HG03571 (cell line): ENCODE measurements around the gene NCOR2.

Experiments
- ATAC-seq: cut with Tn5 transposase; IDR thresholded peaks from one replicate; pipeline ENCODE4 v1.9.1; 2021; ENCODE audit not compliant: unreplicated experiment

NCOR2 gene

DNA sequence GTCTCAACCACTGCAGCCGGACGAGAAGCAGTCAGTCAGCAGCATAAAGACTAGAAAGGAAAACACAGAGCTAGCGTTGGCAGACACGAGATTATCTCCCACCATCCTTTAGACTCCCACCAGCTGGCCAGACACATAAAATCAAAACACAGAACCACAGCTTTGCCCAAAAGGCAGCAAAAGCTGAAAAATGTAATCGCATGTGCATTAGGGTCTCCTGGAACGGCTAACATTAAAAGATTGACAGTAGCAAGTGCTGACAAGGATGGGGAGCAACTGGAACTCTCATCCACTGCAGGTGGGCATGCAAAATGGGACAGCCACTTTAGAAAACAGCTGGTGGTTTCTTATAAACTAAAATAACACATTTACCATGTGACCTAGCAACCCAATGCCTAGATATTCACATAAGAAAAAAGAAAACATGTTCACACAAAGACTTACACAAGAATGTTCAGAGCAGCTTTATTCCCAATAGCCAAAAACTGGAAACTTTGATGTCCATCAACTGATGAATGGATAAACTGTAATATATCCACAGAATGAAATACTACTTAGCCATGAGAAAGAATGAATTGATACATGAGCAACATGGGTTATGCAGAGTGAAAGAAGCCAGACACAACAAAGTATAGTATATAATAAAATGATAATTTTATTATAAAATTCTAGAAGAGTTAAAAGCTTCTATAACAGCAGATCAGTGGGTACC lies 37.7 kb downstream of the NCOR2 start:
- no peak for ATAC-seq

- ATAC-seq = no peak
Observed at GRCh38 chr12:124527861-124528561, 39.4 kb downstream of the NCOR2 start.

GRCh38 chr12:124525927-124526692 lies 41.3 kb downstream of the NCOR2 start:
- ATAC-seq = no peak

GRCh38 chr12:124525455-124525854 lies 42.0 kb downstream of the NCOR2 start:
- no peak for ATAC-seq

DNA sequence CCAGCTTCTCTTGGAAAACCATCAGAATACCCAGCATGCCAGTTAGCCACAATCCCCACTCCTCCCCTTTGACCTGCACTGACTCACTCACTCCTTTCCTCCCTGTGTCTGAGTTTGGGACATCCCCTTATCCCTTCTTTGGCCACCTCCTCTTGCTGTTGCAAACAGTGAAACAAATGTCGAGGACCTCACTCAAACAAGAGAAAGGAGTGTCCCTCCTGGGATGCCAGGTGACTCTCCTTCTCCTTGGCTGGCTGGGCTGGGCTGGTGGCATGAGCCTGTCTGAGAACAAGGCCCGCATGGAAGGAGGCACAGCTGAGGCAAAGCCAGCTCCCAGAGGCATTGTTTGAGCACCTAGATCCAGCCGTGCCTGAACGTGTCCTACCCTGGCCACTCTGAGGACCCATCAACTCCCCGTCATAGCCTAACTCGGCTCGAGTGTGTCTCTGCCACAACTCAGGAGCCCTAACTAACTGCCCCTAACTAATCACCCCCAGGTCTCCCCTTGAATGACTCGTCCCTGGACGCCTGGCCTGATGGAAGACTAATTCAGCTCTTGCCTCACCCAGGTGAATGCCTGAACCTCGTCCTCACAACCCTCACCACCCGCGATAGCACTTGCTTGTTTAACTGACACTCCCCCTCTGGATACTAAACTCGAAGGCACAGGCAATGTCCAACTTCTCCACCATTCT lies 43.0 kb downstream of the NCOR2 start:
- ATAC-seq = no peak

DNA sequence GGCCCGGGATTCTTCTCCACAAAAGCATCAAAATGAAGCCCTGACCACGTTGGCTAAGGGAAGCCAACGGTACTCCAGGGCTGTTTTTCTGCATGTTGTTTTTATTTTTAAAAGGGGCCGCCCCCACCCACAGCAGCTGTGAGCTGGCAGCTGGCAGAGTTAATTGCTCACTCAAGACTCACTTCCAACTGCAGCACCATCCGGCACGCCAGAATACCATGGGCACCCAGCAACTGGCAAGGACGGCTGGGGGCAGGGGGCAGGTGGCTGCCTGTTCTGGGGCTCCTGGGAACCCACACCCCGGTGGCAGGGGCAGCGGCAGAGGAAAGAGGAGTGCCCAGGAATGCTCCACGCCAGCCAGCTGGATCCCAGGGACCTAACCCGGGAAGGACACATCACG lies 44.3 kb downstream of the NCOR2 start:
- ATAC-seq = no peak

DNA sequence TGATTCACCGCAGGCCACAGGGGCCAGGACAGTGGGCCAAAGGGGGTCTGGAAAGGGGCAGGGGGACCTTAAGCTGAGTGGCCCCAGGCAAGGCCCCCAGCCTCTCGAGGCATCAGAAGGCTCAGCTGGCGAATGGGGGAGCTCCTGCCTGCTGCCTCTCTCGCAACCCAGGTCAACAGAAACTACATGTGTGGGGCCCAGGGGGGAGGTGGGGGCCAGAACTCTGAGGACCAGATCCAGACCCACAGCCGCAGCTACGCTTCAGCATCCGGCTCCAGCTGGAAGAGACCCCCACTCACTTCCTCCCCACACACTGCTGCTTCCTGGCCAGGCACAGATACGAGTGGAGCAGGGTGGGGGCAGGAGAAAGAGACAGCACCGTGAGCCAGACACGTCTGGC lies 46.5 kb downstream of the NCOR2 start:
- ATAC-seq = no peak

- no peak for ATAC-seq
Observed at GRCh38 chr12:124520265-124520701, 47.1 kb downstream of the NCOR2 start.

- ATAC-seq = no peak
Observed at GRCh38 chr12:124519746-124520145, 47.7 kb downstream of the NCOR2 start.

DNA sequence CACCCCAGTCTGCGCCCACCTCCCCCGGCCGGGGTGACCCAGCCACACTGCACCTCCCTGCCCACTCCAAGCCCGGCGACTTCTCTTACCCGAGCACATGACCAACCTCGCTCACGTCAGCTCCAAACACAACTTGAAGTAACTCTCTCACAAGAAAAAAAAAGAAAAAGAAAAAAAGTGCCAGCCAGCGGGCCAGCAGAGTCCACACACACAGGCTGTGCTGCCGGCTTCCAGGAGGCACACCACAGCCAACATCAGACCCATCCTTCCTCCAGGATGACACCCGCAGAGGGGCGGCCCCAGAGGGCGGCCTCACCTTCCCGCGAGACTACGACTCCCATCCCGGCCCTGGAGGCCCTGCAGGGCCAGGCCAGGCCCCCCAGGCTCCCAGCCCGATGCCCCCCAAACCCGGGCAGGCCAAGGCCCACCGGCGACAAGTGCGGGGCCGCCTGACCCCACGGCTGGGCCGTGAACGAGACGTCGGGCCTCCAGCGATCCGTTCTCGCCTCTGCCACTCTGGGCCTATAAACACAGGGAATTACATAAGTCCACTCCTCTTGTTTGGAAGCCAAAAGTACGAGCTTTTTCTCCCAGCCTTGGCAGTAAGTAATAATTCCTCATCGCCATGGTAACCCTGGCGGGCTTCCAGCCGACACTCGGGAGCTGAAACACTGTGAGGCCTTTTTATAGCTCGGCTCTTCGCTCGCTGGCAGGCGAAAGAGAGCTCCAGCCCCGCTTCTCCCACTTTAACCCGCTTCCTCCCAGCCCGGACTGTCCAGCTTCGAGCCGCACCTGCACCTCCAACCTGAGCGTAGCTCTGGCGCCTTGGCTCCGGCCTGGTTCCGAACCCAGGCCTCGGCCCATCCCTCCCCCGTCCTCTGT lies 49.1 kb downstream of the NCOR2 start:
- ATAC-seq = no peak
